Uterus (tissue), 4 donors: ENCODE data around the gene MSL2. TPM values are rescaled to one million over a fixed set of nuclear protein-coding genes. Genes with fewer than 3 reads are reported as not detected.

Experiments
- DNase-seq, 2 donors: peaks; one replicate each; pipeline ENCODE4 v3.0.0-alpha.2; 2019 to 2020
- H3K27ac ChIP-seq, 2 donors: fragments of 200-600 bp; sonication (generic); 1 replicate in 1 of 2; 2 replicates in 1 of 2; pipeline ENCODE4 v1.5.1; 2016 to 2018
- H3K27me3 ChIP-seq, 2 donors: fragments of 200-600 bp; sonication (generic); one replicate each; pipeline ENCODE4 v1.5.1; 2018 to 2019; ENCODE audit warnings: control low read depth in 1 of 2
- H3K36me3 ChIP-seq, 2 donors: fragments of 200-600 bp; sonication (generic); one replicate each; pipeline ENCODE4 v1.5.1; 2019; ENCODE audit warnings: control low read depth in 1 of 2
- H3K4me1 ChIP-seq, 2 donors: fragments of 200-600 bp; sonication (generic); one replicate each; pipeline ENCODE4 v1.5.1; 2018 to 2019; ENCODE audit warnings: control low read depth in 1 of 2
- H3K4me3 ChIP-seq, 2 donors: fragments of 200-600 bp; sonication (generic); 1 replicate in 1 of 2; 2 replicates in 1 of 2; pipeline ENCODE4 v1.5.1; 2018 to 2019; ENCODE audit warnings: mild to moderate bottlenecking in 1 of 2
- H3K9me3 ChIP-seq, 2 donors: fragments of 200-600 bp; sonication (generic); one replicate each; pipeline ENCODE4 v1.5.1; 2019; ENCODE audit warnings: control low read depth in 1 of 2
- CTCF ChIP-seq, 4 experiments: fragments of 200-600 bp in 2 of 4; fragments of 450-650 bp in 2 of 4; sonication (generic) in 2 of 4; IDR thresholded peaks; one replicate each; pipeline ENCODE4 v1.5.1; 2016 to 2019; ENCODE audit warnings: antibody characterized with exemption in 4 of 4, mild to moderate bottlenecking in 2 of 4, moderate library complexity in 1 of 4
- POLR2A ChIP-seq, 2 donors: fragments of 450-650 bp; IDR thresholded peaks; one replicate each; pipeline ENCODE4 v1.6.1; 2016; ENCODE audit warnings: antibody characterized with exemption in 2 of 2, mild to moderate bottlenecking in 1 of 2, moderate library complexity in 1 of 2
- intact Hi-C: fragments of 100-400 bp; cut with DNase I; formaldehyde crosslinking; loops from one replicate; pipeline ENCODE4 v1.15.1; 2023; ENCODE audit warnings: low total_unique reads
- total RNA-seq, 4 donors: library from RNA; depleted of rRNA in 3 of 4; stranded (reverse); fragments of >200 nt in 3 of 4; gene quantifications; one replicate each; pipeline versions ENCODE4 v1.1.0 to v1.2.4, GENCODE V29; 2014 to 2023
- donor health status: DM: yes; HTN: yes; CAD: no.

MSL2 gene
- total RNA-seq, 4 donors from 2014 or later, result 17.7 to 53.0 (median 32.9) TPM

GRCh38 chr3:136189859-136190617 lies 6.1 kb downstream of the MSL2 start:
- no peak overlapping the region for H3K27ac ChIP-seq
- H3K4me1 ChIP-seq, result peaks cover 7 to 11% of the 10 kb centered on the region in 2 donors
- DNase-seq, result no peak
- H3K9me3 ChIP-seq, result no peaks in the 10 kb centered on the region
- H3K4me3 ChIP-seq, result no peak overlapping the region
- H3K36me3 ChIP-seq, result no peaks in the 10 kb centered on the region
- no peaks in the 10 kb centered on the region for H3K27me3 ChIP-seq
- intact Hi-C loops, result no loop called here
- no peak for TF ChIP-seq POLR2A (IDR thresholded peaks at IDR 0.05)

DNA sequence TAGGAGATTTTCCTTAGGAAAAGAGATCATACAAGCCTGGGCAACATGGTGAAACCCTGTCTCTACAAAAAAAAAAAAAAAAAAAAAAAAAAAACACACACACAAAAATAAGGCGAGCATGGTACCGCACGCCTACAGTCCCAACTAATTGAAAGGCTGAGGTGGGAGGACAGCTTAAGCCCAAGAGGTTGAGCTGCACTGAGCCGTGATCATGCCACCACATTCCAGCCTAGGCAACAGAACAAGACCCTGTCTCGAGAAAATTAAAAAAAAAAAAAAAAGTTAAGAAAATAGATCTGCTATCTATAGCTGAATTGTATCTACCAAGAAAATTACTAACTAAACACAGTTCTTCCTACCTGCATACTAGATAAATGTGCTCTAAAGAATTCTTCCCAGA lies 7.1 kb downstream of the MSL2 start:
- H3K27ac ChIP-seq, result no peak overlapping the region
- H3K4me3 ChIP-seq, result no peak overlapping the region
- peaks cover 7 to 11% of the 10 kb centered on the region in 2 donors for H3K4me1 ChIP-seq
- no peak for TF ChIP-seq POLR2A (IDR thresholded peaks at IDR 0.05)
- TF ChIP-seq CTCF (IDR thresholded peaks at IDR 0.05), result no peak
- H3K36me3 ChIP-seq, result no peaks in the 10 kb centered on the region
- intact Hi-C loops, result no loop called here
- DNase-seq, result no peak
- H3K9me3 ChIP-seq, result no peaks in the 10 kb centered on the region
- H3K27me3 ChIP-seq, result no peaks in the 10 kb centered on the region

DNA sequence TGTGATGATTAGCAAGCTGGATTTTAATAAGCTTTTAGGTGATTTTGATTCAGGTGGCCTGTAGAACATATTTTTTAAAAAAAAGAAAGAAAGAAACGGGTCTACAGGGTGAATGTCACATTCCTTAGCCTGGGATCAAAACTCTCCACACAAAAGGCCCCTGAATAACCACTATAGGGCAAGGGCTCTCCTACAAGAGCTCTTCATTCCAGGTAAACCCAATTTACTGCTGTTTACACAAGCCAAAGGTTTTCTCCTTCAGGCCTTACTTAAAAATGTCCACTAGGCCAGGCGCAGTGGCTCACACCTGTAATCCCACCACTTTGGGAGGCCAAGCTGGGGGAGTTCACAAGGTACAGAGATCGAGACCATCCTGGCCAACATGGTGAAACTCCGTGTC lies 8.3 kb downstream of the MSL2 start:
- H3K9me3 ChIP-seq, result no peaks in the 10 kb centered on the region
- H3K4me3 ChIP-seq, result no peak overlapping the region
- H3K36me3 ChIP-seq, result no peaks in the 10 kb centered on the region
- H3K4me1 ChIP-seq, result peaks cover 7 to 11% of the 10 kb centered on the region in 2 donors
- TF ChIP-seq CTCF (IDR thresholded peaks at IDR 0.05) (no peak), POLR2A (IDR thresholded peaks at IDR 0.05) (no peak)
- DNase-seq, result no peak
- intact Hi-C loops, result no loop called here
- no peak overlapping the region for H3K27ac ChIP-seq
- no peaks in the 10 kb centered on the region for H3K27me3 ChIP-seq

DNA sequence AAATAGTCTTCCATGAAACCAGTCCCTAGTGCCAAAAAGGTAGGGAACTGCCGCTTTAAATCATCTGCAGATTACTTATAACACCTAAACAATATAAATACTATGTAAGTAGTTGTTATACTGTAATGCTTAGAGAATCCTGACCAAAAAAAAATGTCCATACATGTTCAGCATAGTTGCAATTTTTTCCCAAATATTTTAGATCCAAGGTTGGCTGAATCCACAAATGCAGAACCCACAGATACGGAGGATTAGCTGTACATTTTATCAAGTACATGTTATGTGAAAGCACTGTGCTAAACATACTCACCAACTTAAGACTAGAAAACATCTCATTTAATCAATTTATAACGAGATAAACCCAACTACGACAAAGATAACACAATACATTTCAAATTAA lies 9.3 kb downstream of the MSL2 start:
- Histone ChIP-seq H3K36me3 (no peaks in the 10 kb centered on the region), H3K27ac (no peak overlapping the region), H3K4me1 (peaks cover 7 to 11% of the 10 kb centered on the region in 2 donors), H3K4me3 (no peak overlapping the region), H3K27me3 (no peaks in the 10 kb centered on the region), H3K9me3 (no peaks in the 10 kb centered on the region)
- intact Hi-C loops, result no loop called here
- TF ChIP-seq CTCF (IDR thresholded peaks at IDR 0.05), result no peak
- TF ChIP-seq POLR2A (IDR thresholded peaks at IDR 0.05), result no peak
- DNase-seq, result no peak

- H3K4me1 ChIP-seq, result peaks cover 7 to 11% of the 10 kb centered on the region in 2 donors
- DNase-seq, result no peak
- no peaks in the 10 kb centered on the region for H3K27me3 ChIP-seq
- no peak overlapping the region for H3K4me3 ChIP-seq
- H3K9me3 ChIP-seq, result no peaks in the 10 kb centered on the region
- H3K36me3 ChIP-seq, result no peaks in the 10 kb centered on the region
- H3K27ac ChIP-seq, result no peak overlapping the region
- intact Hi-C loops, result no loop called here
- TF ChIP-seq CTCF (IDR thresholded peaks at IDR 0.05), result no peak
- TF ChIP-seq POLR2A (IDR thresholded peaks at IDR 0.05), result no peak
Measured at GRCh38 chr3:136186344-136186743, 9.8 kb downstream of the MSL2 start.
